ENCODE data around the gene DOK7.

DNA sequence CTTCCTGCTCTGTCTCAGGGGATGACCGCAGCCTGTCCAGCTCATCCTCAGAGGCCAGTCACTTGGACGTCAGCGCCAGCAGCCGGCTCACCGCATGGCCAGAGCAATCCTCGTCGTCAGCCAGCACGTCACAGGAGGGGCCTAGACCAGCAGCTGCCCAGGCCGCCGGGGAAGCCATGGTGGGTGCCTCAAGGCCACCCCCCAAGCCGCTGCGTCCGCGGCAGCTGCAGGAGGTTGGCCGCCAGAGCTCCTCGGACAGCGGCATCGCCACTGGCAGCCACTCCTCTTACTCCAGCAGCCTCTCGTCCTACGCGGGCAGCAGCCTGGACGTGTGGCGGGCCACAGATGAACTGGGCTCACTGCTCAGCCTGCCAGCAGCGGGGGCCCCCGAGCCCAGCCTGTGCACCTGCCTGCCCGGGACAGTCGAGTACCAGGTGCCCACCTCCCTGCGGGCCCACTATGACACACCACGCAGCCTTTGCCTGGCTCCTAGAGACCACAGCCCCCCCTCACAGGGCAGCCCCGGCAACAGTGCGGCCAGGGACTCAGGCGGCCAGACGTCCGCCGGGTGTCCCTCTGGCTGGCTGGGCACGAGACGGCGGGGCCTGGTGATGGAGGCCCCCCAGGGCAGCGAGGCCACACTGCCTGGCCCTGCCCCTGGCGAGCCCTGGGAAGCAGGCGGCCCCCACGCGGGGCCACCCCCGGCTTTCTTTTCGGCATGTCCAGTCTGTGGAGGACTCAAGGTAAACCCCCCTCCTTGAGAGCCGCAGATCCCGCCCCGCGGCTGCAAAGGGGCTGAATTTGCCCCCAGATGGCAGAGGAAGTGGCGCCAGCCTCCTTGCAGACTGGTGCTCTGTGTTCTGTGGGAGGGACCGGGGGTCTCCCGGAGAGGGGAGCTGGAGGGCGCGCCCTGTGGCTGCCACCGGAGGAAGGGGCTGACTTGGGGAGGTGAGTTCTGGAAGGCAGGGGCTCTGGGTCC is 29.9 kb downstream of the DOK7 start:
- TF ChIP-seq EZH2 (IDR thresholded peaks at IDR 0.05) = no peak
- TF ChIP-seq POLR2AphosphoS5 (IDR thresholded peaks at IDR 0.05; ENCODE audit: borderline replicate concordance, low read depth, low read length) = no peak
